Measurements from ENCODE around the gene SERPINA12.

- TF ChIP-seq RELA (CRISPR knock-in tag; IDR thresholded peaks at IDR 0.05; ENCODE audit: borderline replicate concordance) = no peak
- no peak for TF ChIP-seq USF1 (CRISPR knock-in tag; IDR thresholded peaks at IDR 0.05)
- TF ChIP-seq CTCF (IDR thresholded peaks at IDR 0.05) = no peak
- no peak for TF ChIP-seq IRF1 (CRISPR knock-in tag; IDR thresholded peaks at IDR 0.05)
- no peak for TF ChIP-seq ATF3 (CRISPR knock-in tag; conservative IDR thresholded peaks at IDR 0.05)
- TF ChIP-seq OVOL2 (CRISPR knock-in tag; IDR thresholded peaks at IDR 0.05; ENCODE audit: borderline replicate concordance) = no peak
- TF ChIP-seq JUN (CRISPR knock-in tag; IDR thresholded peaks at IDR 0.05) = no peak
- TF ChIP-seq NR1H2 (CRISPR knock-in tag; IDR thresholded peaks at IDR 0.05) = no peak
- no peak for TF ChIP-seq ESRRA (CRISPR knock-in tag; IDR thresholded peaks at IDR 0.05; ENCODE audit: borderline replicate concordance)
- TF ChIP-seq AFF4 (CRISPR knock-in tag; IDR thresholded peaks at IDR 0.05; ENCODE audit: borderline replicate concordance) = no peak
- no peak for TF ChIP-seq ELF4 (CRISPR knock-in tag; IDR thresholded peaks at IDR 0.05; ENCODE audit: low read depth)
These were observed 50.6 kb downstream of the SERPINA12 start for GRCh38 chr14:94458558-94459205.
